GM19035 (cell line): Measurements from ENCODE around the gene CALU.

Experiments
- ATAC-seq: cut with Tn5 transposase; IDR thresholded peaks from one replicate; pipeline ENCODE4 v1.9.1; 2021; ENCODE audit not compliant: unreplicated experiment

The CALU gene

DNA sequence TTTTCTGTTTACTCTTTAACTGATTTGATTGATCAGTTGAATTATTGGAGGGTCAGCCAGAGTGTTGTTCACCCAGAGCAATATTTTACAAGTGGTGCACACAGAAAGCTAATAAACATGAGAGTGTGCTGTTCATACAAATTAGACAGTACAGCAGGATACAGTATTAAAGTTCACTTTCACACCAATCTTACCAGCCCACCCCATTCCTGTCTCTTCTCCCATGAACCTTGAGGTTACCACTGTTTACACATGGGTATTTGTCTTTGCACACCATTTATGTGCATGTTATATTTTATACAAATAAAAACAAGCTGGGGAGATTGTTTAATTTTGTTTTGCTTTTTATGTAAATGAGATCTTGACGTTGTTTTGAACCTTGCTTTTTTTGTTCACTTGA, 6.5 kb downstream of the CALU start:
- no peak for ATAC-seq

GRCh38 chr7:128747327-128748079, 8.3 kb downstream of the CALU start:
- ATAC-seq = no peak

DNA sequence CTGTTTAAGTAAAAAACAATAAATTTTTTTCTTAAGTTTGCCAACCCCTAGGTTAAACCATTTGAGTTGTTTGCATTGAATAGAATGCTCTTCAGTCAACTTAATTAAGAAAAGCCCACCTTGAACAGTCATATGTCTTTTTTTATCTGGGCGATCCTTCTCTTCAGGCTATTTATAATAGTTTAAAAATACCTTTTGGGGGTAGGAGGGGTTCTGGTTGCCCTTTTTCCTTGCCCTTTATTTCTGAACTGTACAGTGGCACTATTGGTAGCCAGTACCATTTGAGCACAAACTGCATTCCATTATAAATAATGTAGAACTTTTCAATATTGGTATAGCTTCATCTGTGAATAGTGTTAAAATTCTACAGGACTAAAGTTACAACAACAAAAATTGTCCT, 13.1 kb downstream of the CALU start:
- no peak for ATAC-seq

- ATAC-seq = no peak
These were observed 16.1 kb downstream of the CALU start for GRCh38 chr7:128755075-128755818.

- ATAC-seq = no peak
These were observed 16.8 kb downstream of the CALU start for GRCh38 chr7:128755819-128756476.

DNA sequence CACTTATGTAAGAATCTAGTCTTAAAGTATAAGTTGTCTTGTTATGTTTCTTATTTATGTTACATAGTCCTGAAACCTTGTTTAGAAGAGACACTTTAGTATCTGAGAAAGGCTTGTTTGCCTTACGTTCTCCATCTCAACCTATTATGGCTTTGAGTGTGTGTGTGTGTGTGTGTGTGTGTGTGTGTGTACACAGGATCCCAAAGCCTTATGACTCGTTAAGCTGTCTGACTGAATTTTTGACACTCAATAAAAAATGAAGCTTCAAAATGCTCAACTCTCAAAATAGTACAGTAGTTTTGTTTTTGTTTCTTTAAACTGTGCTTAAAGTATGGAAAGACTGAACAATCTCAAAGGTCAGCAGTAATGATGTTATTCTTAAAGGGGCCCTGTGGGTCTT, 18.0 kb downstream of the CALU start:
- ATAC-seq = no peak

- no peak for ATAC-seq
These were observed 19.4 kb downstream of the CALU start for GRCh38 chr7:128758553-128758952.

DNA sequence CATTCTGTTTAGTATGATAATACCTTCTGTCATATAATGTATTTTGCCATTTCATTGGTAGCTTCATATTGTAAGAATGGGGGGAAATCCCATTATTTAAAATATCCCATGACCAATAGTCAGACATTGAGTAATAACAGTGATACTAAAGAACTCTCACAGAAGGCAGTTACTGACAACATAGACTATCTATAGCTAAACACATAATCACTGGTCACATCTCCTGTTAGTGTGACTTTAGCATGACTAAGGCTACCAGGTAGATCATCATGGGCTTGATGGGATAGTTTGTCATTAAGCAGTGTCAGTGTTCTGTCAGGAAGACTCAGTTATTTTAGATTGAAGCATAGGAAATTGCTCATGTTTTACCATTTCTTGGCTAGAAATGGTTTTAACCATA, 20.1 kb downstream of the CALU start:
- no peak for ATAC-seq

GRCh38 chr7:128763541-128763940, 24.4 kb downstream of the CALU start:
- no peak for ATAC-seq

DNA sequence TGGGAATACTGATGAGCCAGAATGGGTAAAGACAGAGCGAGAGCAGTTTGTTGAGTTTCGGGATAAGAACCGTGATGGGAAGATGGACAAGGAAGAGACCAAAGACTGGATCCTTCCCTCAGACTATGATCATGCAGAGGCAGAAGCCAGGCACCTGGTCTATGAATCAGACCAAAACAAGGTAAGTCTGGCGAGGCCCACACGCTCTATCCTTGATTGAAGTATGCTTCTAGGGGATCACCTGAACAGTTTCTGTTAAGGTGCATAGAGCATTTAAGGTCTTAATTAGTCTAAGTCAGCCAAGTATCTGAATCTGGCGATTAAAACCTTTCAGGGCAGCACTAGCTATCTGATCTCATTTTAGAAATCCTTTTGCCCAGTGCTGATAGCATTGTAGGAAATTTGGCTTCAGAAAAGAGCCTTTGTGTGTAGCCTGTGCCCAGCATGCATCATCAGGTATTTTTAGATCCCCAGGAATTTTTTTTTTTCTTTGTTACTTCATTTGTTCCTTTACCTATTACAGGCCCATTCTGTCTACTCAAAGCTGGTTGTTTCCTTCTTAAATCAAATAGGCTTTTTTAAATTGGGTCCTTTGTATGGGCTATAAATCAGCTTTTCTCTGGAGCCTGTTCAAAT, 28.4 kb downstream of the CALU start:
- no peak for ATAC-seq

GRCh38 chr7:128770233-128770632, 31.1 kb downstream of the CALU start:
- ATAC-seq = no peak

DNA sequence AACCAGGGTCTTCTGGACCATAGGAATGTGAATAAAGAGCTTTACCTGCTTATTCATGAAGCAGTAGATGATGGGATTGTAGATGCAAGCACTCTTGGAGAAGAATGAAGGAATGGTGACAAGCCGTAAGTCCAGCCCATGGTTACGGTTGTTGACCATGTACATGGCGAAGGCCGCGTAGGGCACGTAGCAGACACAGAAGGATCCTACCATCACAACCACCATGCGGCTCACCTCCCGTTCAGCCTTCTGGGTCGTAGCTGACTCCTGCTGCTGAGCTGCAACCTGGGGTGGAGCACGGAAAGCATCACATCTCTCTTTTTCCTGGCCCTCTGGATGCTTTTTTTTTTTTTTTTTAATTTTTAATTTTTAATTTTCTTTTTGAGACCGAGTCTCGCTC, 34.4 kb downstream of the CALU start:
- no peak for ATAC-seq

DNA sequence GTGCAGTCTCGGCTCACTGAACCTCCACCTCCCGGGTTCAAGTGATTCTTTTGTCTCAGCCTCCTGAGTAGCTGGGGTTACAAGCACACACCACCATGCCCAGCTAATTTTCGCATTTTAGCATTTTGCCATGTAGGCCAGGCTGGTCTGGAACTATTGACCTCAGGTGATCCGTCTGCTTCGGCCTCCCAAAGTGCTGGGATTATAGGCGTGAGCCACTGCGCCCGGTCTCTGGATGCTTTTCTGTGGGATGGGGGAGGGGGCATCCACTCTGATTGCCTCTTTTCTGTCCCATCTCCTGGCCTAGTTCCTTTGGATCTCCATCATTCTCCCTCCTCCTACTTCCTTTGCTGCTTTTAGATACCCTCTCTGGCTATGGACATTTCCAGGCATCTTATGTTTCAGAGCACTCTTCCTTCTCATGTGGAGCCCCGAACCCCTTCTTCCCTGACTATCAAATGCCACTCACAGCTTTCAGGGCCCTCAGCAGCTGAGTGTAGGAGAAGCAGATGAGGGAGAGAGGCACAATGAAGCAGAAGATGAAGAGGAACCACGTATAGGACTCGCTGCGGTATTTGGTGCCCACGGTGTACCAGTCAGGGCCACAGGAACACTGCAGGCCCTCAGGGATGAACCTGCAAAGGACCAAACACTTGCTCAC, 35.0 kb downstream of the CALU start:
- no peak for ATAC-seq

GRCh38 chr7:128774921-128775320, 35.8 kb downstream of the CALU start:
- ATAC-seq = no peak

DNA sequence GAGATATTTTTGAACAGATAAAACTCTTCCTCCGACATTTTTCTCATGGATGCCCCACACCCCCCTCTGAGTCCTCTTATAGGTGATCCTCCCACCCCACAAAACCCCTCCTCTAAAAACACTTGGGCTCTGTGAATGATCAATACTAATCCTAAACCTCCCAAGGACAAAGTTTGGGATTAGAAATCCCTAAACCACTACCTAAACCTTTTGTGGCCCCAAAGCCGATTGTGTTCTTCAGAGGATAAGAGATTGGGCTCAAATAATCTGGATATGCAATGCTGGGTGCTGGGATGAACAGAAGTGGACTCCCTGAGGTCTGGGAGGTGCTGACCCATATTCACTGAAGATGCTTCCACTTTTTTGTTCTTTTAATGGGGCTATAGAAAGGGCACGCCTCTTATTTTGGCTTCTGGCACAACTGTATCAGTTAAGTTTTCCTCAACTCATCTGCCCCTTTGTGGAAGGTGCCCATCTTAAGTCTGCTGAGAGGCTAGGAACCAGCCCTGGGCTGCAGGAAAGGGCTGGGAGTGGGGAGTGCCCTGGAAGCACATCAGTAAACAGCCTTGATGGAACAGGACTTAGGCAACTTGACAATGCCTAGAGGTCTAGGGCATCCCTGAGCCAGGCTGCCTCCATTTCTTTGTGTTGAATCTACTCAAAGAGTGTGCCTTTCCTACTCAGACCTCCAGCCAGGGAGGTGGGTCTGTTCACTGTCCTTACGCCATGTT, 36.8 kb downstream of the CALU start, which contains the start of gene OPN1SW:
Gene OPN1SW, minus strand, starts transcription at position 51 of the 731 bp plus-strand sequence. Its CDS starts 13 bp downstream, at position 38.
- no peak for ATAC-seq

DNA sequence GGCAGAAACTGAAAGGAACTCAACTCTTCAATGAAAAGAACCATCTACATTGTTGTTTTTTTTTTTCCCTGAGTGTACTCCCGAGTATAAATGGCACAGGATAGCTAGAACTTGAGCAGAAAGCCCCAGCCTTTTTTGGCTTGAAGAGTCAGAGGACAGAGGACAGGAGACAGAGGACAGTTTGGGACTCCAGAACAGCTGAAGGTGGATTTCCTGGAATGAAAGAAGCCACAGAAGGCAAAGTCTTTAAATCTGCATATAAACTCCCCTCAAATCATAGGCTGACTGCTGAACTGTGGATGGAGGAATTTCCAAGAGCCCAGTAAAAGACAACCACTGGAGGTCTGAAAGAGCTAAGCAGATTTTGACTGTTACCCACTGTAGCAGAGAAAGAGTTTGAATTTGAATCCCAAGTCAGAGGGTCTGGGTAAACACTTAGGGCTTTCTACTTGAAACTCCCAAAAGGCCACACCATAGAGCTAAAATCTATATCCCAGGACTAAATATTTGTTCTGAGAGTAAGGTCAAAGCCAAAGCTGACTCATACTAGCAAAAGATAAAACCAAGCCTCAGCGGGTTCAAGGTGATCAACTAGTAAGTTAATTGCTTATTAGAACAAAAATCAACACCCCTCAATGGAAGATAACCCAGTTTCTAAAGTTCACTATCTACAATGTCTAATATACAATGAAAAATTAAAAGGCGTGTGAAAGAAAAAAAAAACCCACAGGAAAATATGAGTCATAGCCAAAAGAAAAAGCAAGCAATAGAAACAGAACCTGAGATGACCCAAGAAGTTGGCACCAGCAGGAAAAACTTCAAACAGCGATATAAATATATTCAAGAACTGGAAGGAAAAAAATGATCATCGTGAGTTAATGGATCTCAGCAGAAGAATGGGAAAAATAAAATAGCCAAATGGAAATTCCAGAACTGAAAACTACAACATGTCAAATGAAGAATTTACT, 38.3 kb downstream of the CALU start:
- no peak for ATAC-seq

DNA sequence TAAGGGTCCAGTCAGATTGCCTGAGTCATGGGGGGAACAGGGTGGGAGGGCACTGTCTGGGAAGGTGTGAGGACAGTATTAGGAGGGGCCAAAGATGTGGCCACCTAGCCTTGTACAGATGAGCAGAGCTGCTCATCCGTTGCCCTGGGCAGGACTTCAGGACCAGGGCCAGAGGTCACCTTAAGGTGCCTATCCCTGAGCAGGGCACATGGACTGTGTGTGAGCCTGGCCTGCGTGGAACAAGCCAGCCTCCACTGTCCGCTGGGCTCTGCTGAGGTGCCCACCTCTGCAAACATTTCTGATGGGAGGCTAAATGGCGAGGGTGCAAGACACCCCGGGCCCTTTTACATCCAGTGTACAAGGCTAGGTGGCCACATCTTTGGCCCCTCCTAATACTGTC, 39.8 kb downstream of the CALU start:
- ATAC-seq = no peak

DNA sequence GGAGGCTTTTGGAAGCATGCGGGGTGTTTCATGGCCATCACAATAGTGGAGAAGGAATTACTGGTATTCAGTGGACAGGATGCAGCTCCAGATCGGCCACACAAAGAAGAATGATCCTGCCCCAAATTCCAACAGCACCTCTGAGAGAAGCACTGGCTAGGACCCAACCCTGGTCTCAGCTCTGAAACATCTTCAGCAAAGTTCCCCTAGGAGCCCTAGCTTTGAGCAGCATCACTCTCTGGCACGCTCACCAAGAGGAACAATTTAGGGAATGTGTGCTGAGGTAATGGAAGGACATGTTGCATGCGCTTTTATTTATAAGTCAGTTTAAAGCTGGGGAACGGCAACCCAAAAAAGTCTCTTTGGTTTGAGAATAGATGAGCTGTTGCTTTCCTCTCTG, 42.0 kb downstream of the CALU start:
- no peak for ATAC-seq

DNA sequence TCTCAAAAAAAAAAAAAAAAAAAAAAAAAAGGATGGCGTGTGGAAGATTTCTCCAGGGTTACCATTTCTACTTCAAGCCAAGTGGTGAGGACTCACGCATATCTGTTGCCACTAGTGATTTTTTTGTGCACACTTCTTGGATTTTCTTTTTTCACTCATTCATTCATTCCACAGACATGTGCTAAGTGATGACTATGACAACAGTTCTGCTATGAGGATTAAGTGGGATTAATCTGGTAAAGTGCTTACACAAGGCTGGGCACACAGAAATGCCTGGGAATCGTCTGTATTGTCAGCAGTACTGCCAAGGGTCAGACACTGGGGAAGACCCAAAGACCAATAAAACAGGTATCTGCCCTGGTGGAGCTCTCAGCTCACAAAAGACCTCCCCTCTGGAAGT, 42.7 kb downstream of the CALU start:
- ATAC-seq = no peak
